M059J (cell line): ENCODE data around the gene OBSCN. TPM values are rescaled to one million over a fixed set of nuclear protein-coding genes. Genes with fewer than 3 reads are reported as not detected.

Experiments
- DNase-seq: peaks from one replicate; pipeline ENCODE4 v3.0.0-alpha.2; 2012; ENCODE audit warnings: low read depth
- total RNA-seq: library from RNA; depleted of rRNA; stranded (reverse); fragments of >200 nt; shearing (Covaris generic); gene quantifications from 2 replicates; pipeline ENCODE4 v1.2.3, GENCODE V29; 2014

Gene OBSCN
- total RNA-seq, 1 experiment from 2014 or later = 1.9 TPM

- DNase-seq = no peak
Measured at GRCh38 chr1:228400237-228400651, 192.4 kb downstream of the OBSCN start.

DNA sequence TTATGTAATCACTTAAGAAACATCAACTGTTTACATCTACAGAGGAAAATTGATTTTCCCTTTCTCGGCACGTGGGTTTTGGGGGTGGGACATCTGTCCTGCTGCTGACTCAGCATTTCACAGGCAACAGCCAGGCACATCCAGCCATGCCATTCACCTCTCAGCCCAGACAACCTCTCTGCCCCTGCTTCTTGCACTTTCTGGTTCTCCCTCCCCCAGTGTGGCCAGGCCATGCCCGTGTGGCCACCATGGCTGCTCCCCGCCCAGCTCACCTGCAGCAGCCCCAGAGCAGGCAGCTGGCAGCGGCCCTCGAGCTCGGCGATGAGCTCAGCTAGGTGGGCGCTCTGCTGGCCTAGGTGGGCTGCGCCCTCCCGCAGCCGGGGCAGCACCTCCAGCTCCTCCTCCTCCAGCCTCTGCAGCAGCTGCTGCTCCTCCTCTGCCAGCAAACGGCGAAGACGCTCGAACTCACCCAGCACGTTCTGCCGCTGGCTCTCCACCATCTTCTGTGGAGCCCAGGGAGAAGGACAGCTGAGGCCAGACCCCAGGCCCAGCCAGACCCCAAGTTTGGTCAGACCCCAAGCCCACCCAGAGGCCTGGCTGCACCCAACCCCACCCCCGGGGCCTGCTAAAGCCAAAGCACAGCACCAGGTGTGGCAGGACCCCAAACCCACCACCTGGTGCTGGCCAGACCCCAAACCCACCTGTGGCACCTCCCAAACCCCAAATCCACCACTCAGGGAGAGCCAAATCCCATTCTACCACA, 193.0 kb downstream of the OBSCN start:
- no peak for DNase-seq

DNA sequence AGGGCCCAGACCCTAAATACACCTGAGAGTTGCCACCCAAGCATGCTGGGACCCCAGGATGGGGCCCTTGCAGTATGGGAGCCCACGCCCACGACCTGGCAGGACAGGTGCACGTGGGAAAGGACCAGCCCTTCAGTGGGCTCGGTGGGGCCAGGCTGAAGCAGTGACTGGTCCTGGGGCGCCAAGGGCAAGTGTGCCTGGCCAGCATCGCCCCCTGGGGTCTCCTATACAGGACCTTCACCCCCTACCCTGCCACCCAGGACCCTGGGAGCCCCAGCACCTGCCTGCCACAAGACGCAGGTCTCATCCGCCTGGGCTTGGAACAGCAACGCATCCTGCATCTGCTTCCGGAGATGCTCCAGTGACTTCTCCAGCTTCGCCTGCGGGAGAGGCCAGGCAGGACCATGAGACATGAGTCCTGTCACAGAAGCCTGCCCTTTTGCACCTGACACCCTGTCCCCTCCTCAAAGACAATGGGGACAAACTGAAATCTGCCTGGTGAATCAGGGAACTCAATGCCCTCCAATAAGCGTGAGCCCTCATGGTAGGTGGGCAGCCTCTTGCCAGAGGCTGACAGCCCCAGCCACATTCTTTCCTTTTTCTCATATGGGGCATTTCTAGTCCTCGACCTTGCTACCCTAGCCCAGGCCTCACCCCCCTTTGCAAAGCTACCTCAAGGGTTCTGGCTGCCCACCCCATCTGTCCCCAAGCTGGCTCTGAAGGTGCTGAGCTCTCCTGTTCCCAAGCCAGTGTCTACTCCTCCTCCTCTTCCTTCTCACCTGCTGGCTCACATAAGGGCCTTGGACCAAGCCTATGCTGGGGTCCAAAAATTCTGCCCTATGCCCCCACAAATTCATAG, 194.2 kb downstream of the OBSCN start:
- DNase-seq = no peak

GRCh38 chr1:228402641-228403025, 194.8 kb downstream of the OBSCN start:
- DNase-seq = no peak

DNA sequence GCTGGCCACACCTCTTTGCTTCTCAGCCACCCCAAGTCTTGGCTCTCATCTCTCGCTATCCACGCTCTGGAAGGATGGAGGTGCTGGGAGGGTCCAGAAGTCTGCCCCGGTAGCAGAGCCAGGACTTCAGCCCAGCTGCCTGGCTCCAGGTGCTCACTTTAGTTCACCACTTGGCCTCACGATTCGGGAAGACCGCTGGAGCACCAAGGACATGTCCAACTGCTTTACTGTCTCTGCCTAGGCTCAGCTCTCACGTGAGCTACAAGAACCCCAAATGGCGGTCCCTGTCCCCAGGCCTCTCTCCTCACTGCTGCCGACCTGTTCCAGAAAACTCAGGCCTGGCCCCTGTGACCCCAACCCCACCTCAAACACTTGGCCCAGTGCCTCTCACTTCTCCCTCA, 195.4 kb downstream of the OBSCN start:
- no peak for DNase-seq

DNA sequence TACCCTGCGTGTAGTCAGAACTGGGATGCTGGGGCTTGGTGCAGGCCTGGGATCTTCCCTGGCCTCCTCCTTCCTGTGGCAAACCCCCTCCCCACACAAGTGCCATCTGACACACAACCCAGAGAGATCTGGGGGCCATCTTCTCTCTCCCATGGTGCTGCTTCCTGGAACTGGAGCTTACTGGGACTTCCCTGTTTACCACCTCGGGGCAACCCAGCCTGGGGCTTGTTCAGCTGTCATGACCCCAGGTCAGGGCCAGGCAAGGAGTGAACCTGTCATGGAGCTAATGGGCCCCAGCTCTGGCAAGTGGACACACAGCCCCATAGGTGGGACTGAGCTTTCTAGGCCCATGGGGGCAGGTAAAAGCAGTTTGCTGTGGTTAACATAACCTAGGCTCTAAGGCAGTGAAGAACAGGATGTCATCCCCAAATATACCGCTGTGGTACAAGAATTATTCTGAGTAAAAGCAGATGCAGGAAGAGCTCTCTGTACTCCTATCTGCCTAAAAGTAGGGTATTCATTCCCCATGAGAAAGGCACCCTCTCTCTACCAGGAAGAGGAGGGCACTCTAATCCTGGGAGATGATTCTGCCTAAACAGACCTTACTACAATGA, 196.4 kb downstream of the OBSCN start:
- DNase-seq = no peak

DNA sequence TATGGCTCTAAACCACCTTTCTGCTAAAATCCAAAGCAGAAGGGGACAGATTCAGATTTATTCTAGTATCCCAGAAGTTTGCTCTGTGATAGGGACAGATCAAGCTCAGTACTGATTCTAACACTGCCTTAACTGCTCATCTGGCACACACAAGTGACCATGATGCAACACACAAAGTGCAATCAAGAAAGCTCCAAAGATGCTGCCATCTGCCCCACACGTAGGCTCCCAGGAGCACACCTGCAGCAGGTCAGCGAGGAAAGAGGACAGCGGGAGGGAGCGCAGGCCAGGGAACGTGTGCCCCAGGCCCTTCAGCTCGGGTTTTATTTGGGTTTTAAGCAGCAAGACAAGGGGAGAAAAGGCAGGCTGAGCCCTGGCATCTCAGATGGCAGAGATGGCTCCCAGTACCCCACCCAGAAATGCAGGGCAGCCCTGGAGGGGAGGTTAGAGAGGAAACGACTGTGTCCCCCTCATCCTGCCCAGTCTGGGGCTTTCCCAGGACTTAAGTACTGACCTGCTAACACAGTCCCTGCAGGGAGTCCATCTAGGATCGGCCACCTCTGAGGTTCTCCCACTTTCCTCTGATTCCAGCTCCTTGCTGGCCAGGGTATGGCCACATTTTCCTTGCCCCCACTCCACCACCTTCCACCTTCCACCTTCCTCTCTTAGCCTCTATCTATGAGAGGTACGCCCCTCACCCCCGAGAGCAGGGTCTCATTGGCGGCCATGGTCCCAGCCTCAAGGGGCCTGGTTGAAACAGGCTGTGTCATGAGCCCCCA, 197.5 kb downstream of the OBSCN start:
- DNase-seq = peak; percentile 7

GRCh38 chr1:228405979-228406228, 198.1 kb downstream of the OBSCN start:
- no peak for DNase-seq

DNA sequence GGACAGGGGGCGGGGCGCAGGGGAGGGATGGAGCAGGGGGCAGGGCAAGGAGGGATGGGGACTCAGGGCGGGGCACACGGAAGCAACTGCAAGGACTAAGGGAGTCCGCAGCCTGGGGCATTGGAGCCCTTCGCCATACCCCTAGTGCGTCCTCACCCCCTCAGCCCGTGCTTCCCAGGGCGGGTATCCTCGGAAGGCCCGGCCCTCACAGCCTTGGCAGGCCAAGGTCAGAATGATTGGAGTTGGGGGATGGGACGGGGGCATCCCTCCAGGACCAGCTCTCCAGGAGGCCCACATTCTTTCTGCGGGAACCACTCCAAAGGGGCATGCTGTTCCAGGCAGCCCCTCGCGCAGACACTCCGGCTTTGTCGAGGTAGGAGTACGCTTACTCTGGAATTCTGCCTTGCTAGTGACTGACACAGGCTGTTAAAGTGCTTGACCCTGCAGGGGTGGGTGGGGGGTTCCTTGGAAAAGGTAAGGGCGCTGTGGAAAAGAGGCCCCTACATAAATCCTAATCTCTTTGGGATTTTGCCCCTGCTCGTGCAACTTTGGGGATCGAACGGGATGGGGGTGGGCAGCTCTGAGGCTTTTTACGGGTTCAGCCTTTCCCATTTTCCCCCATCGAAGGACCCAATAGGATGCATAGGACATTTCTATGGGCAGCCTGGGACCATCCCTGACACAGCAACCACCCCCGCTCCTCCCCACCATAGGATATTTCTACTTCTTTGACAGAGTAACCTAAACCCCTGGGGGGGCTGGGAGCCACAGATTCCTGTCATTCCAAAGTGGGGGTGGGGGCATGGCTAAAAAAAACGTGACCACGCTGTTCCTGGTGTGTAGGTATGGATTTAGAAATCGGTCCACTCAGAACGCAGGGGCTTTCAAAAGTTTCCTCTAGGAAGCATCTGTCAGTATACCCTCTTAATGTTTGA, 199.5 kb downstream of the OBSCN start:
- DNase-seq = no peak

DNA sequence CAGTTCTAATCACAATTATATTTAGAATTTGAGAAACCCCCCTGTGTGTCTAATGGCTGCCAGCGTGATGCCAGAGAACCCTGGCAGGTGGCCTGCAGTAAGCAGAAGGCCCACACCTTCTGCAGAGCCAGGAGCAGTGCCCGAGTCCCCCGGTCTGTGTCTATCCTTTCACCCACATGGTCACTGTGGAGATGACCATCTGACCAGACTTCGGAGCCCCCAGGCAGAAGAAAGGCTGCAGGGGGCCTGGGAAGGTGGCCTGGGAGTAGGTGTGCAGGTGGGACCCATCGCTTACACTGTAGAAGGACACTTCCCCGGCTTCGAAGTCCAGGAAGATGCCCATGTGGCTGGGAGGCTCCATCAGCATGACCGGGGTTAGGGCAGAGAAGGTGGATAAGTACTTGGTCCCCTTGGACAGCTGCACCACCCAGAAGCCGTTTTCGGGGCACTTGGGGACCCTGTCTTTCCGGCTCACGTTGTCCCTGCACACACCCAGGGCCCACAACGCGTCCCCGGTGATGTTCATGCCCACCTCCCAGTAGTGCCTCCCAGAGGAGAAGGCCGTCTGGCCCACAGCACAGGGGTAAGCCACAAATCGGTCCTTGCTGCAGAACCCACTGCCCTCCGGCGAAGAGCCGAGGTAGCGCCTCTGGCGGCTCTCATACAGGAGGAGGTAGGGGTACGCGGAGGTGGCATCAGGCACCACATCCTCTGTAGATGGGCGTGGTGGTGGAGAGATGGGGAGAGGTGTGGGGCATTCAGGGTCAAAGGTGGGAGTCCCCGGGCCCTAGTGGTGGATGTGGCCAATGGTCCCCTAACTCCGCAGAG, 200.4 kb downstream of the OBSCN start:
- no peak for DNase-seq

DNA sequence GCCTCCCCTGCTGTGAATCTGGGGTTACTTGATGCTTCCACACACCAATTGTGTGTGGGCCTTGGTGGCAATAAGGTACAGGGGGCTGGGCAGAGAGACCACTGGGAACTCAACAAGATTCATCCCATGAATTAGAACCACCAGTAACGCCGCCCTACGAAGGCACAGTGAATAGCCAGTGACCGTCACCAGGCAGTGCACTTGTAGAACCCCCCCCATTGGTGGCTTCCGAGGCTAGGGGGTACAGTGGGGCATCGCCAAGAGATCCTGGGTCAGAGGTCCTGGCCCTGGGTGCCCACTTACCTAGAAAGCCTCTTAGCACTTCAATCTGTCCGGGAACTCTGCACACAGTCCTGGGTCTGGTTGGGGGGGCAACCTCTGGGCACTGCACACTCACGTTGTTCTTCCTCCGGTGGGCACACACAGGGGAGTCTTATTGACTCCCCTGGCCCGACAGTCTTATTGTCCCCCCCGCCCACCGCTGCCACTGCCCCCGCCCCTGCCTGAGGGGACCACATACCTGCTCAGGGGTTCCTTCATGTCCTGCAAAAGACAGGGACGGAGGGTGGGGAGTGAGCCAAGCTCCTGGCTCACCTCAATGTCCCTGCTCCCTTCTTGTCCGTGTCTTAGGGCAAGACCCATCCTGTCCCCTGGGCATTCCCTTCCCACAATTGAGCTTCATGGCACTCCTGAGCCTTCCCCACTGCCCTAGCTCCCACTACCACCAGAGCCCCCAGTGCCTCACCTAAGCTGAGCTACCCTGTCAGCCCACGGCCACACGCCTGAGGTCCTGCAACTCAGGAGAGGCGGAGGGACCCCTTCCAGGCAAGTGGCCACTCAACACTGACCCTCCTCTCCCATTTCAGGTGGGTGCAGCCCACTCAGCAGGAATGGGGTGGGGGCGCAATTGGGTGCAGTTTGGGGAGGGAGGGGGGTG, 201.3 kb downstream of the OBSCN start:
- no peak for DNase-seq

- no peak for DNase-seq
Measured at GRCh38 chr1:228410015-228410414, 202.2 kb downstream of the OBSCN start.

- DNase-seq = no peak
Measured at GRCh38 chr1:228410671-228411070, 202.8 kb downstream of the OBSCN start.

DNA sequence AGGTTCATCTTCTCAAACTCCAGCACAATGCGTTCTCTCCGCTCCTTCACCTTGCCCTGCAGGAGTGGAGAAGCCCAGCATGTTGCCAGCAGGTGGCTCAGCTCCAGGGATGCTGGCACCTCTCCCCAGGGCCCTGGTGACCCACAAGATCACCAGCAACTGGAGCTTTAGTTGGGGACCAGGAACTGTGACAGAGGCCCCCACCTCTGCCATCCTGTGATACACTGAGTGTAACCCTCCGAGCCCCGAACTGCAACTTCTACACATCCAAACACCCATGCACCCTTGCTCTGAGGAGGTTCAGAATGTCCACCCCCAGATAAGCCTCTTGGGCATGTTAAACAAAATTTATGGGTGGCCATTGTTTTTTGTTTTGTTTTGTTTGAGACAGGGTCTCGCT, 203.3 kb downstream of the OBSCN start:
- no peak for DNase-seq

DNA sequence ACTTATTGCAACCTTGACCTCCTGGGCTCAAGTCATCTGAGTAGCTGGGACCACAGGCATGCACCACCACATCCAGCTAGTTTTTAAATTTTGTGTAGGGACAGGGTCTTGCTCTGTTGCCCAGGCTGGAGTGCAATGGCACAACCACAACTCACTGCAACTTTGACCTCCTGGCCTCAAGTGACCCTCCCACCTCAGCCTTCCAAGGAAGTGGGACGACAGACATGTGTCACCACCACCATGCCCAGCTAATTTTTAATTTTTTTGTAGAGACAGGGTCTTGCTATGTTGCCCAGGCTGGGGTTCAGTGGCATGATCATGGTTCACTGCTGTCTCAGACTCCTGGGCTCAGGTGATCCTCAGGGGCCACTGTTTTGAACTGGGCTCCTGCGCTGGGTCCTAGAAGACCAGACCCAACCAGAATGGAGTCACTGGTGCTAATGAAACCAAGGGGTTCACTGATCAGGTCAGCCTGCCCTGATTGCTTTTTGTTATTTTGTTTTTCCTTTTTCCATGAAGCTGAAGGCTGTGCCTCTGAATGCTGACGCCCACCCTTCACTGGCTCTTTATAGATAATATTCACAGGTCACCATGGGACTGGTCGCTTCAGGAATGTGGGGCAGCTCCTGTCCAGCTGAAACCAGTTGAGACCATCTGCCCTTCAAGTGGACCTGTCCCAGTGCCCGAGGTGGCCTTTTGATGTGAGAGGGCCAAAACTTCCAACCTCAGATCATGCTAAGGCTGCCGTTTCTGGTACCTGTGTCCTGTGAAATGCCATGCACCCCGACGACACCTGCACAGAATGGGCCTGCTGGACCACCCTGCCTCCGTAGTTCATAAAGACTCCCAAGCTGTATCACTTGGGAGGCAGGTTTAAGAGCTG, 203.9 kb downstream of the OBSCN start:
- DNase-seq = no peak

DNA sequence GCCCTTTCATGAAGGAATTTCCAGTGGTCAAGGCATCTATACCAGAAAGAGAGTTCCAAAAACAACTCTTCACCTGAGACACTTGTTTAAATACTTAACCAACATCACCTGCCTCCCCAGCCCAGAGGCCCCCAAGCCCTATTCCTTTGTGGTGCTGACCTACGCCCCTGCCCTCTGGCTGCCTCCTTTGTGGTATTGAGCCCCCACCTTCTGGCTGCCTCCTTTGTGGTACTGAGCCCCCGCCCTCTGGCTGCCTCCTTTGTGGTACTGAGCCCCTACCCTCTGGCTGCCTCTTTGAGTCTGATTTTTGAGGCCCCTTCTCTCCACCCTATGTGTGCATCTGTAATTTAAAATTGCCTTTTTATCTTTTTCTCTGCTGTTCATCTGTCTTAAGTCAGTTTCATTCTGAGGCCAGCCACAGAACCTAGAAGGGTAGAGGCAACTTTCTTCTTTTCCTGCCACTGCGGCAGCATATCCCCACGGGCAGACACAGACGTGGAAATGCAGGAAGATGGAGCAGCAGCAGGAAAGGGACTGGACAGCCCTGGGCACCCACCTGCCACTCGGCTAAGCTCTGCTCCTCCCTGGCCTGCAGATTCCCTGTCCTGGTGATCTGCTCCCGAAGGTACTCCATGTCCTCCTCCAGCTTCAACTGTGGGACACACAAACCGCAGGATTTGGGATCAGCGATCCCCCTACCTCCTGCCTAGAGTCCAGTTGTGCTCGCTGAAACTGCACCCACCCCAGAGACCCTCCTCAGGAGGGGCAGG, 205.6 kb downstream of the OBSCN start:
- DNase-seq = no peak

DNA sequence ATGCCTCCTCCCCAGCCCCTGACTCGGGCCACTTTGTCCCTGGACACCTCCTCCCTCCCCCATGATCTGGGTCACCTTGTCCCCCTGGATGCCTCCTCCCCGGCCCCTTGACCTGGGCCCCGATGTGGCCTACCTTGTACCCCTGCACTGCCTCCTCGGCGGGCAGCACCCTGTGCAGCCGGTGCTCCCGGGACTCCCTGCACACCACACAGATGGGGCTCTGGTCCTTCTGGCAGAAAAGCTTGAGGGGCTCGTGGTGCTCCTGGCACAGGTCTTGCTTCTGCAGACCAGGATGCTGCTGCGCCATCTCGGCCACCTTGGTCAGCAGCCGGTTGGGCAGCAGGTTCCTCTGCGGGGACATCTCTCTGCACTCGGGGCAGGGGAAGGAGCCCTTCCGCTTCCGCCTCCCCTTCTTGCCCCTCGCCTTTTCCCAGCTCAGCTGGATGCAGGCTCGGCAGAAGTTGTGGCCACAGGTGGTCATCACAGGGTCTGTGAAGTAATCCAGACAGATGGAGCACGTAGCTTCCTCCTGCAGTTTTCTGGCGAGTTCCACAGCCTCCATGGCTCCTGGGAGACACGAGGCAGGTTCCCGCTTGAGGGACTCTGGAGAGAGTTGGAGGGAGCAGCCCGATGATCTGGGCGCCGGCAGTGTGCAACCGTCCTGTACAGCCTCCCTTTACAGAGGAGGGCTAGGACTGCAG, 206.8 kb downstream of the OBSCN start:
- DNase-seq = no peak
